ENCODE results near the gene YWHAQ. TPM values are rescaled to one million over a fixed set of nuclear protein-coding genes. Genes with fewer than 3 reads are reported as not detected.
A peak's percentile ranks its signal among the peaks of the same experiment; 100 is the strongest.

The YWHAQ gene
- total and polyA plus RNA-seq, 4 donors, result 232 to 799 (median 587) TPM

- peak in 1 of 6 donors; percentile 74 for DNase-seq (ENCODE audit: low read depth in 4 of 6, low spot score in 6 of 6)
- no peaks in the 10 kb centered on the region for H3K27me3 ChIP-seq (ENCODE audit: control insufficient read depth, insufficient read depth, low read length)
- no peaks in the 10 kb centered on the region for H3K9me3 ChIP-seq (ENCODE audit: control insufficient read depth, insufficient read depth, low read length)
- peaks cover 32% of the 10 kb centered on the region for H3K4me1 ChIP-seq (ENCODE audit: control insufficient read depth, insufficient read depth, low read length)
- no peak overlapping the region for H3K4me3 ChIP-seq (ENCODE audit: low read depth, low read length)
- no peak overlapping the region for H3K27ac ChIP-seq (ENCODE audit: low read depth, low read length)
- 31% methylated on average over 4 of the region's 4 CpGs for whole genome bisulfite sequencing (ENCODE audit: insufficient coverage)
- no peaks in the 10 kb centered on the region for H3K36me3 ChIP-seq (ENCODE audit: control insufficient read depth, insufficient read depth, low read length)
These were observed 7.7 kb upstream of the YWHAQ start for GRCh38 chr2:9638532-9638931.

DNA sequence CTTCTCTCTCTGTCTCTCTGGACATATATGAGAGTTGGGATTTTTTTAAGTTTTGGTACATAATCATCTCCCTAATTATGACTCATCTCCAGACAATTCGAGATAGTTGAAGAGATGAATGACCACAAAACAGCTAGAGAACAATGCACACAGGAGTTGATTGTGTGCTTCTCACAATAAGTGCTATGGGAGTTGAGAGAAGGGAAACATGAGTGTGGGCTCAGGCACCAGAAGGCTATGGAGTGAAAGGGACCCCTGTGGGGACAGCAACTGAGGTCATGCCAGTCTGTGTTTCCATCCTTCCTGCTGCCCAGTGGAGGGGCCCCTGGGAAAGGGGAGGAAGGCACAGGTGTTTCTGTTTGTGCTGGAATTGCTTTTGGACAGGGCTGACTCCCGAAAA is 6.5 kb upstream of the YWHAQ start:
- Histone ChIP-seq H3K27ac (ENCODE audit: low read depth, low read length) (no peak overlapping the region), H3K27me3 (ENCODE audit: control insufficient read depth, insufficient read depth, low read length) (no peaks in the 10 kb centered on the region), H3K4me3 (ENCODE audit: low read depth, low read length) (no peak overlapping the region), H3K36me3 (ENCODE audit: control insufficient read depth, insufficient read depth, low read length) (no peaks in the 10 kb centered on the region), H3K9me3 (ENCODE audit: control insufficient read depth, insufficient read depth, low read length) (no peaks in the 10 kb centered on the region), H3K4me1 (ENCODE audit: control insufficient read depth, insufficient read depth, low read length) (peaks cover 36% of the 10 kb centered on the region)
- DNase-seq (ENCODE audit: low read depth in 4 of 6, low spot score in 6 of 6), result no peak
- WGBS (ENCODE audit: insufficient coverage), result 80% methylated on average over 1 of the region's 2 CpGs

DNA sequence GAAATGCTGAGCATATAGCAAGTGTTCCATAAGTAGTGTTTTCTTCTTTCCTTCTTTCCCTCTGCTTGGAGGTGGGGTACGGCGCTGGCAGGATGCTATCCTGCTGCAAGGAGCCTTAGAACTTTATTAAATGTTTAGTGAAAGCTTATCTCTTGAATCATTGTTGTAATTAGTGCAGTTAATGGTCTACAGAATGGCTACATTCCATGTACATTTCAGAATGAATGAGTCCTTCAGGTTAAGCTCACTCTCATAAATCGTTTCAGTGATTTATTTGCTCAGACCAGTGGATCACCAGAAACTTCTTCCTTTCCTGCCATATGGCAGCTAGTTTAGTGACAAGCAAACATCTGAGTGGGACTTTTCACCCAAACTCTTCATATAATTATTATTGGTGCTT is 3.3 kb upstream of the YWHAQ start:
- H3K4me3 ChIP-seq (ENCODE audit: low read depth, low read length), result no peak overlapping the region
- 100% methylated on average over 1 of the region's 3 CpGs for WGBS (ENCODE audit: insufficient coverage)
- DNase-seq (ENCODE audit: low read depth in 4 of 6, low spot score in 6 of 6), result no peak
- no peaks in the 10 kb centered on the region for H3K36me3 ChIP-seq (ENCODE audit: control insufficient read depth, insufficient read depth, low read length)
- H3K27me3 ChIP-seq (ENCODE audit: control insufficient read depth, insufficient read depth, low read length), result no peaks in the 10 kb centered on the region
- H3K9me3 ChIP-seq (ENCODE audit: control insufficient read depth, insufficient read depth, low read length), result no peaks in the 10 kb centered on the region
- no peak overlapping the region for H3K27ac ChIP-seq (ENCODE audit: low read depth, low read length)
- H3K4me1 ChIP-seq (ENCODE audit: control insufficient read depth, insufficient read depth, low read length), result peaks cover 28% of the 10 kb centered on the region

GRCh38 chr2:9631878-9632700 is 1.3 kb upstream of the YWHAQ start:
- Histone ChIP-seq H3K4me1 (ENCODE audit: control insufficient read depth, insufficient read depth, low read length) (peaks cover 18% of the 10 kb centered on the region), H3K27me3 (ENCODE audit: control insufficient read depth, insufficient read depth, low read length) (no peaks in the 10 kb centered on the region), H3K4me3 (ENCODE audit: low read depth, low read length) (no peak overlapping the region), H3K36me3 (ENCODE audit: control insufficient read depth, insufficient read depth, low read length) (no peaks in the 10 kb centered on the region), H3K27ac (ENCODE audit: low read depth, low read length) (no peak overlapping the region), H3K9me3 (ENCODE audit: control insufficient read depth, insufficient read depth, low read length) (no peaks in the 10 kb centered on the region)
- 75% methylated on average over 8 of the region's 13 CpGs for WGBS (ENCODE audit: insufficient coverage)
- peak in 1 of 6 donors; percentile 59 for DNase-seq (ENCODE audit: low read depth in 4 of 6, low spot score in 6 of 6)

GRCh38 chr2:9631553-9631819 is 689 bp upstream of the YWHAQ start:
- Histone ChIP-seq H3K27me3 (ENCODE audit: control insufficient read depth, insufficient read depth, low read length) (no peaks in the 10 kb centered on the region), H3K4me1 (ENCODE audit: control insufficient read depth, insufficient read depth, low read length) (peaks cover 18% of the 10 kb centered on the region), H3K4me3 (ENCODE audit: low read depth, low read length) (peak overlapping the region; percentile 81), H3K27ac (ENCODE audit: low read depth, low read length) (peak overlapping the region; percentile 89), H3K9me3 (ENCODE audit: control insufficient read depth, insufficient read depth, low read length) (no peaks in the 10 kb centered on the region), H3K36me3 (ENCODE audit: control insufficient read depth, insufficient read depth, low read length) (no peaks in the 10 kb centered on the region)
- no CpG with 5 or more reads among the region's 4 CpGs for WGBS (ENCODE audit: insufficient coverage)
- no peak for DNase-seq (ENCODE audit: low read depth in 4 of 6, low spot score in 6 of 6)

DNA sequence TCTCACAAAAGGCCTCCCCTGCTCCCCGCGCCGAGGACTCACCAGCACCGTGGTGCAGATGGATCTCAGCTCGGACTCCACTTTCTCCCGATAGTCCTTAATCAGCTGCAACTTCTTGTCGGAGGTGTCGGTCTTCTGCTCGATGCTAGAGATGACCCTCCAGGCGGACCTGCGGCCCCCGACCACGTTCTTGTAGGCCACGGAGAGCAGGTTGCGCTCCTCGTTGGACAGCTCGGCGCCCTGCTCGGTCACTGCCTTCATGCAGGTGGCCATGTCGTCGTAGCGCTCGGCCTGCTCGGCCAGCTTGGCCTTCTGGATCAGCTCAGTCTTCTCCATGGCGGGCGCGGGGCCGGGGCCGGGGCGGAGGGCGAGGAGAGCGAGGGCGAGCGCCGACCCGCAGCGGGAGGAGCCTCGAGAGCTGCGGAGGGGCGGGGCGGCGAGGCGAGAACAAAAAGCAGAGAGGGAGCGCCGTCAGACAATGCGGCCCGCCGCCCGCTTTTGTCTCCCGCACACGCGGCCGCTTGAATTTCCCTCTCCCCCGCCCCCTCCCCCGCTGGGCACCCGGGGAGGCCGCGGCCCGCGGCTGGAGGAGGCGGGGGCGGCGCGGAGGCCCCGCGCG is 571 bp downstream of the YWHAQ start:
- H3K27me3 ChIP-seq (ENCODE audit: control insufficient read depth, insufficient read depth, low read length), result no peaks in the 10 kb centered on the region
- under 1% methylated on average over 64 of the region's 67 CpGs for WGBS (ENCODE audit: insufficient coverage)

GRCh38 chr2:9629222-9630116 is 1.3 kb downstream of the YWHAQ start:
- no peaks in the 10 kb centered on the region for H3K27me3 ChIP-seq (ENCODE audit: control insufficient read depth, insufficient read depth, low read length)
- WGBS (ENCODE audit: insufficient coverage), result under 1% methylated on average over 17 of the region's 20 CpGs
- H3K27ac ChIP-seq (ENCODE audit: low read depth, low read length), result peak overlapping the region; percentile 93
- no peaks in the 10 kb centered on the region for H3K36me3 ChIP-seq (ENCODE audit: control insufficient read depth, insufficient read depth, low read length)
- peaks cover 18% of the 10 kb centered on the region for H3K4me1 ChIP-seq (ENCODE audit: control insufficient read depth, insufficient read depth, low read length)
- H3K4me3 ChIP-seq (ENCODE audit: low read depth, low read length), result peak overlapping the region; percentile 81
- no peaks in the 10 kb centered on the region for H3K9me3 ChIP-seq (ENCODE audit: control insufficient read depth, insufficient read depth, low read length)
- DNase-seq (ENCODE audit: low read depth in 4 of 6, low spot score in 6 of 6), result peak in 1 of 6 donors; percentile 48

More for the DNA sequence above, 571 bp downstream of the YWHAQ start:
- Histone ChIP-seq H3K36me3 (ENCODE audit: control insufficient read depth, insufficient read depth, low read length) (no peaks in the 10 kb centered on the region), H3K27ac (ENCODE audit: low read depth, low read length) (peak overlapping the region; percentile 93), H3K4me1 (ENCODE audit: control insufficient read depth, insufficient read depth, low read length) (peaks cover 18% of the 10 kb centered on the region), H3K9me3 (ENCODE audit: control insufficient read depth, insufficient read depth, low read length) (no peaks in the 10 kb centered on the region), H3K4me3 (ENCODE audit: low read depth, low read length) (peak overlapping the region; percentile 81)
- DNase-seq (ENCODE audit: low read depth in 4 of 6, low spot score in 6 of 6), result peak; percentile 38 to 90 (median 58)

DNA sequence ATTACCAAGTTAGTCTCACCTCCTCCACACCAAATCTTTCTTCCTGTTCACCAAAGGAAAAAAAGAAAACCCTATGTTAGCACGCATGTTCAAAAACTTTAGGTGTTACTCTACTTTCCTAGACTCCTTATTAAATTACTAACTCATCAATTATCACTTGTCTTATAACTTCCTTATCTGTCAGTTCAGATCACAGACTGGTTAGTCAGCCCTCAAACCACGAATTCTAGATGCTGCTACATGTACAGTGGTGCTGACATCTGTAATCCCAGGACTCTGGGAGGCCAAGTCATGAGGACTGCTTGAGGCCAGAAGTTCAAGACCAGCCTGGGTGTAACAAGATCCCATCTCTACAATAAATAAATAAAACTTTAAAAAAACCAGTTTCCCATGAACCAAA is 3.5 kb downstream of the YWHAQ start:
- no peak for DNase-seq (ENCODE audit: low read depth in 4 of 6, low spot score in 6 of 6)
- H3K4me1 ChIP-seq (ENCODE audit: control insufficient read depth, insufficient read depth, low read length), result peaks cover 15% of the 10 kb centered on the region
- H3K27me3 ChIP-seq (ENCODE audit: control insufficient read depth, insufficient read depth, low read length), result no peaks in the 10 kb centered on the region
- H3K9me3 ChIP-seq (ENCODE audit: control insufficient read depth, insufficient read depth, low read length), result no peaks in the 10 kb centered on the region
- no peak overlapping the region for H3K27ac ChIP-seq (ENCODE audit: low read depth, low read length)
- H3K4me3 ChIP-seq (ENCODE audit: low read depth, low read length), result no peak overlapping the region
- 89% methylated on average over 1 of the region's 2 CpGs for WGBS (ENCODE audit: insufficient coverage)
- no peaks in the 10 kb centered on the region for H3K36me3 ChIP-seq (ENCODE audit: control insufficient read depth, insufficient read depth, low read length)

- H3K4me3 ChIP-seq (ENCODE audit: low read depth, low read length), result no peak overlapping the region
- H3K4me1 ChIP-seq (ENCODE audit: control insufficient read depth, insufficient read depth, low read length), result peaks cover 7% of the 10 kb centered on the region
- no peak for DNase-seq (ENCODE audit: low read depth in 4 of 6, low spot score in 6 of 6)
- no peaks in the 10 kb centered on the region for H3K27me3 ChIP-seq (ENCODE audit: control insufficient read depth, insufficient read depth, low read length)
- no peak overlapping the region for H3K27ac ChIP-seq (ENCODE audit: low read depth, low read length)
- WGBS (ENCODE audit: insufficient coverage), result 100% methylated on average over 1 of the region's 9 CpGs
- no peaks in the 10 kb centered on the region for H3K9me3 ChIP-seq (ENCODE audit: control insufficient read depth, insufficient read depth, low read length)
- no peaks in the 10 kb centered on the region for H3K36me3 ChIP-seq (ENCODE audit: control insufficient read depth, insufficient read depth, low read length)
These were observed 7.6 kb downstream of the YWHAQ start for GRCh38 chr2:9623151-9623550.

All from spinal cord (tissue), 10 donors.